HG03108 (cell line): ENCODE results near the gene CACNA1C.

Source experiments
- ATAC-seq: cut with Tn5 transposase; IDR thresholded peaks from one replicate; pipeline ENCODE4 v1.9.1; 2021; ENCODE audit warnings: moderate library complexity; ENCODE audit not compliant: unreplicated experiment

Gene CACNA1C

GRCh38 chr12:2382370-2383155 lies 329.8 kb downstream of the CACNA1C start:
- no peak for ATAC-seq

DNA sequence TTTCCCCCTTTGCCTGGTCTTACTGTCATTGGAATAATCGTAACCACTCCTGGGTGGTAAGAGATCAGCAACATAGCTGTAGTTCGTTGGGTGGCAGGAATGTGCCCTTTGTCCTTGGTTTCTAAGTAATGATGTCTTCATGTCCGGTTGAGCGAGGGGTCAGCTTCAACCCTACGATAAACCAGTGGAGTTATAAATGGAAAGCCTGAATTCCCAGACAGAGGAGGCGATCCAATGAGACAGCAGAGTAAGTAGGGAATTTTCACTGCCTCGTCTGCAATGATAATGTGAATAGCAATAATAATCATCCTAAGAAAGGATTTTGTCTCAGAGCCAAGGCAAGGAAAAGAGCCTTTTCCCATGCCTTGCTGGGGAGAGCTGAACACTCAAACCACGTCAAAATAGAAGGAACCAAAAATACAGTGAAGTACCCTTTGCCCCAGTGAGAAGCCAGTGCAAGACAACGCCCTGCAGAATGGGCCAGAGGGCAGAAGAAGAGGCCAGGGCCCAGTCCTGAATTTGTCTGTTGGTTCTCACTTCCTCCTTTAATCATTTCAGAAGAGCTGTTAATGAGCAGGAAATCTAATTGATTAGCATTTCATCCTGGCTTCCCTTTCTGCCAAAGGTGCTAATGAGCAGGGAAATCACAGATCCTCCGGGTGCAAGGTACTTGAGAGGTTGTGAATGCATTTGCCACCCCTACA lies 330.7 kb downstream of the CACNA1C start:
- ATAC-seq = no peak

GRCh38 chr12:2384029-2384386 lies 331.2 kb downstream of the CACNA1C start:
- no peak for ATAC-seq

- no peak for ATAC-seq
Observed at GRCh38 chr12:2384533-2385351, 332.0 kb downstream of the CACNA1C start.

DNA sequence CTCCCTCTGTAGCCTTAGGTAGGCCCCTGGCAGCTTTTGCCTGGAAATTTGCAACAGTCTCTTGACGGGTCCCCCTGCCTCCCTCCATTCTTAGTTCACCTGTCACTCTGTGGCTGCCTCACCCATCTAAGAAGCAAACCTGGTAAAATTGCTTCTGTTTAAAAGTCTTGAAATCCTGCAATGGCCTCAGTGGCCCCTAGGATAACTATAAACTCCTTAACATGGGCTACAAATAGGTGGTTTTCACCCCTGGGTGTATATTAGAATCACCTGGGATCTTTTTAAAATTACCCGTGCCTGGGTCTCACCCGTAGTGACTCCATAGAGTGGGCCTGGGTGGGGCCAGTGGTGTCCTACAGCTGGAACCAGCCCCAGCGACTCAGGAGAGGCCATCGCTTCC lies 332.7 kb downstream of the CACNA1C start:
- no peak for ATAC-seq

DNA sequence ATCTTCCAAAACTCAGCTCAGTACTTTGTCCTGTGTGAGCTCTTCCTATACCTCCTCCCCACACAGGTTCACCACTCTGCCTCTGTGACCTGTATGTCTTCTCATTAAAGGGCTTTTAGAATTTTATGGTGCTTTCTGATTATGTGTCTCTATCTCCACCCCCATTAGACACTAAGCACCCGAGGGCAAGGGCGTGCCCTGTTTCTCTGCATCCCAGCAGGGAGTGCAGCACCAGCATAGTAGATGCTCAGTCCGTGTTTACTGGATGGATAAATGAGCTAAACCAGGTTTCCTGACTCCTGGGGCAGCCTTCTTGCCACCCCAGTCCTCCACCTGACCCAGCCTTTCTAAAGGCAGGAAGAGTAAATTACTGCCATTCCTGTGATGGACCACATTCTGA lies 333.8 kb downstream of the CACNA1C start:
- no peak for ATAC-seq

- peak; percentile 52 for ATAC-seq
Observed at GRCh38 chr12:2387103-2387834, 334.5 kb downstream of the CACNA1C start.

DNA sequence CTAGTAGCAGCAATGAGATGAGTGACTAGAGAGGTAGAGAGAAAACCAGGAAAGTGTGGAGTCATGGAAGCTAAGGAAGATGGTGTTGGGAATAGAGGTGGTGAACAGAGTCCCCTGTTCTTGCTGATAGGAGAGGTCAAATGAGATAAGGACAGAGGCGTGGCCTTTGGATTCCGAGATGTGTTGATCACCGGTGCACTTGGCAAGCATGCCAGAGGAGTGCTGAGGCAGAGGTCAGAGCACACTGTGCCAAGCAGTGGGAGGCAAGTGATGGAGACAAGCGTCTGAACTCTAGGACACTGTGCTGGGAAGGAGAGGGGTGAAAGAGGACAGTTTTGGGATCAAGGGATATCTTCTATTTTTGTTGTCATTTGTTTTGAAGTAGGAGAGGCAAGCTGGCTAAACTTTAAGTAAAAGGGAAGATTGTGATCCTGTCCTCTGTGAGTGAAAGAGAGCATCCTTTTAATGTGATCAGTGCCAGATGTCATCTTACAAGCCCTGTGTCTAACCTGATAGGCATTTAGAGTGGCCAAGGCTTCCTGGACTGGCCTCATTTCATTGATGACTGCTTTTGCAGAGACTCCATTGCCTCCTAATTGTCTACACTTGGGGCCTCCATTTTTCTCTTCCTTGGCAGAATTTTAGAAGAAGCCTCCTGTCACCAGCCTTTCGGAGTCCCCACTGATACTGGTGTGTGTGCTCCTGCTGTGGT lies 336.4 kb downstream of the CACNA1C start:
- ATAC-seq = no peak

DNA sequence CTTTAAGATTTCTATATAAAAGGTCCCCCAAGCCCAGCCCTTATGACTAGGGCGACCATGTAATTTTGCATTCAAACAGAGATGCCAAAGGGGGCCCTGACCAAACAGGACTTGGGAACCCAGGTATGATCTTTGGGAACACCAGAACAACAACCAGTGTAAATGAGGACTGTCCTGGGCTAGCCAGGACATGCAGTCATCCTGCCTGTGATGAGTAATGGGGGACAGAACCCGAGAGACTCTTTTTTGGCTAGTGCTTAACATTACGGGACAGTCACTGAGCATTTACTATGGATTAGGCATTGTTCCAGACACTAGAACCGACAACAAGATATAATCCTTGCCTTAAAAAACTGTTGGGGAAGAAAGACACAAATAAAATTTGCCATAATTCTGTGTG lies 337.3 kb downstream of the CACNA1C start:
- ATAC-seq = no peak

DNA sequence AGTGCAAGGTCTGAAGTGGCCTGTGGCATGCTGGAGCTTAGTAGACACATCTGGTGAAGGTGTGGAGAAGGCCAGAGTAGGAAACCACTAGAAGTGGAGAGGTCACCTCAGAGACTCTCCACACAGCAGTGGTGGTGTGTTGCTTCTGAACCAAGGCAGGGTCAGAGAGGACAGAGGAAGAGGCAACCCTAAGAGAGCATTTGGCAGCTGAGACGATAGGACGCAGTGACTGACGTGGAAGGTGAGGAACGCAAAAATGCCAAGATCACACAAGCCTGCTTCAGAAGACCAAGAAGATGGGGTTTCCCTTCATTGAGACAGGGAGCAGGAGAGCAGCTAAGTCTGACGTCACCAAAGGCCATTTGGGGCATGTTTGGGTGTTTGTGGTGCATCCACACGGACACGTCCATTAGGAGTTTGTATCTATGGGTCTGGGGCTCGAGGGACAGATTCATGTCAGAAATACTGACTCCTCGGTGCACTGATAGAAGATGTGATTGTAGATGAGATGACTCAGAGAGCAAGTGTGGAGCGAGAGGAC lies 338.1 kb downstream of the CACNA1C start:
- ATAC-seq = no peak

GRCh38 chr12:2391740-2392331 lies 339.0 kb downstream of the CACNA1C start:
- no peak for ATAC-seq

DNA sequence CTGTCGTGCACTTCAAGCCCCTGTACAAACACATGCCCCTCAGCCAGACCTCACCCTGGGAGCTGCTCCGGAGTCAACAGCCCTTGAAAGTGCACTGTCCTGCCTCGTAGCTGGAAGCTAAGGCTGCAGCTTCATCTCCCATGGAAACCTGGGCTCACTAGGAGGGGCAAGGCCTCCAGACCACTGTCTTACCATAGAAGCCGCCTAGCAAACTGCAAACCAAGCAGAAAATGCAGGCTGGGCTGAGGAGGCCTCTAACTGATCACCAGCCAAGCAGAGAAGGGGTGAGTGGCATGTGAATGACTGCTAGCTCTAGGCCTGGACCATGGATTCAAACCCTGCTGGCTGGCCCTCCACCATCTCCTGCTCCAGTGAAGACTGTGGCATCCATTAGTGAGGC lies 340.2 kb downstream of the CACNA1C start:
- no peak for ATAC-seq

DNA sequence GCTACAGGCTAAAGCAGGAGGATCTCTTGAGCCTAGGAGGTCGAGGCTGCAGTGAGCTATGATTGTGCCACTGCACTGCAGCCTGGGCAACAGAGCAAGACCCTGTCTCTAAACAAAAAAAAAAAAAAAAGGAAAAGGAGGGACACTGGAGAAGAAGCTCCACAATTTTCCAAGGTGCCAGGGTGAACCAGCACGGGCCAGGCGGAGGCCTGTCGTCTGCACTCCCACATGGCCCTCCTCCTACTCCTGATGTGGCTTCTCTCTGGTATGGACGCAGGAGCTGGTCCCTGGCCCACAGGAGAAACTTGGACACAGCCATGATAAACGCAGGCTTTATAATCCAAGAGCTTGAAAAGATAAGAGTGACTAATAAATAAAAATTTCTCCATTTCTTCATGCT lies 341.2 kb downstream of the CACNA1C start:
- no peak for ATAC-seq

- ATAC-seq = no peak
Observed at GRCh38 chr12:2395354-2395977, 342.7 kb downstream of the CACNA1C start.

GRCh38 chr12:2396448-2396871 lies 343.7 kb downstream of the CACNA1C start:
- ATAC-seq = no peak

GRCh38 chr12:2397356-2398045 lies 344.7 kb downstream of the CACNA1C start:
- ATAC-seq = no peak

- no peak for ATAC-seq
Observed at GRCh38 chr12:2401040-2401439, 348.3 kb downstream of the CACNA1C start.

- no peak for ATAC-seq
Observed at GRCh38 chr12:2402073-2402579, 349.3 kb downstream of the CACNA1C start.
